Tibial nerve (tissue), 4 donors: ENCODE results near the gene TMEM62. TPM values are rescaled to one million over a fixed set of nuclear protein-coding genes. Genes with fewer than 3 reads are reported as not detected.
"Not testable (repeated sequence)": the region's sequence is repeated elsewhere in the genome, so short reads cannot be mapped to it uniquely, and the experiment has no call there.

Experiments
- DNase-seq, 2 donors: peaks; one replicate each; pipeline ENCODE4 v3.0.0-alpha.2; 2019; ENCODE audit warnings: low spot score in 2 of 2
- H3K27ac ChIP-seq, 4 donors: fragments of 200-600 bp; sonication (generic) in 3 of 4; one replicate each; pipeline ENCODE4 v1.5.1; 2017 to 2019; ENCODE audit warnings: mild to moderate bottlenecking in 1 of 4
- H3K27me3 ChIP-seq, 2 donors: fragments of 200-600 bp; sonication (generic) in 1 of 2; one replicate each; pipeline versions ENCODE4 v1.5.1 to v1.6.0; 2017 to 2019
- H3K36me3 ChIP-seq, 3 donors: fragments of 200-600 bp; sonication (generic); one replicate each; pipeline ENCODE4 v1.5.1; 2018 to 2019
- H3K4me1 ChIP-seq, 4 donors: fragments of 200-600 bp; sonication (generic) in 3 of 4; one replicate each; pipeline ENCODE4 v1.5.1; 2017 to 2019
- H3K4me3 ChIP-seq, 4 donors: fragments of 200-600 bp; sonication (generic) in 3 of 4; one replicate each; pipeline ENCODE4 v1.5.1; 2017 to 2019; ENCODE audit warnings: mild to moderate bottlenecking in 1 of 4, moderate library complexity in 1 of 4
- H3K9me3 ChIP-seq, 4 donors: fragments of 200-600 bp; sonication (generic) in 3 of 4; one replicate each; pipeline ENCODE4 v1.5.1; 2017 to 2019
- CTCF ChIP-seq, 5 experiments: fragments of 200-600 bp in 3 of 5; fragments of 450-650 bp in 2 of 5; sonication (generic) in 3 of 5; IDR thresholded peaks; one replicate each; pipeline ENCODE4 v1.5.1; 2016 to 2019; ENCODE audit warnings: antibody characterized with exemption in 5 of 5, mild to moderate bottlenecking in 3 of 5, moderate library complexity in 2 of 5
- EP300 ChIP-seq, 2 donors: sonication (generic); formaldehyde crosslinking; IDR thresholded peaks; one replicate each; pipeline ENCODE4 v1.6.1; 2017; ENCODE audit warnings: antibody characterized with exemption in 2 of 2, mild to moderate bottlenecking in 1 of 2
- POLR2A ChIP-seq, 2 donors: fragments of 450-650 bp; IDR thresholded peaks; one replicate each; pipeline ENCODE4 v1.6.1; 2017; ENCODE audit warnings: antibody characterized with exemption in 2 of 2, mild to moderate bottlenecking in 2 of 2, moderate library complexity in 2 of 2
- WGBS, 2 donors: methylation state at CpG; one replicate each; pipeline ENCODE4 v1.1.5; 2018; 5-methylcytosine and 5-hydroxymethylcytosine counted together
- total RNA-seq, 4 donors: library from RNA; depleted of rRNA; stranded (reverse); fragments of >200 nt; gene quantifications; one replicate each; pipeline ENCODE4 v1.1.0, GENCODE V29; 2016

Gene TMEM62
- total RNA-seq, 4 donors from 2014 or later: 19.5 to 49.8 (median 35.6) TPM

DNA sequence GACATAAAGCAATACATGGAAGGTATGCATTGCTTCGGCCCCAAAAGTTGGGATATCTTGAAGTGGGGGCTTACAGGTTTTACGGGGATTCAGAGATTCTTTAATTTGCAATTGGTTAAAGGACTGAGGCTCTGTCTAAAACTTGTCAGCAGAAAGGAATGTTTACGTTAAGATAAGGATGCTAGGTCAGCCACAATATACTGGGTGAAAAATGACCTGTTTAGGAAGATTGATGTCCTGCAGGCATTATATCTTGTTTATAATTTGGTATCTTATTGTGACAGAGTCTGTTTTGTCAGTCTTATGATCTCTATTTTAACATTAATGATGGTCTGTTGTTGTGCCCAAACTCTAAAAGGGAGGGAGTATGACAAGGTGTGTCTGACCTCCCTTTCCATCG, 36.5 kb downstream of the TMEM62 start:
- peaks cover 0 to 10% (median 0%) of the 10 kb centered on the region in 4 donors for H3K9me3 ChIP-seq
- no peak overlapping the region for H3K27ac ChIP-seq
- H3K4me3 ChIP-seq: no peak overlapping the region
- DNase-seq: no peak
- 89 to 91% methylated on average over 4 of the region's 4 CpGs for WGBS, 2 donors
- peaks cover 0 to 90% (median 7%) of the 10 kb centered on the region in 3 donors for H3K36me3 ChIP-seq
- no peaks in the 10 kb centered on the region for H3K27me3 ChIP-seq
- TF ChIP-seq POLR2A (IDR thresholded peaks at IDR 0.05): no peak
- no peak for TF ChIP-seq EP300 (IDR thresholded peaks at IDR 0.05)
- TF ChIP-seq CTCF (IDR thresholded peaks at IDR 0.05): no peak
- H3K4me1 ChIP-seq: no peaks in the 10 kb centered on the region

GRCh38 chr15:43175656-43176309, 42.4 kb downstream of the TMEM62 start:
- not testable (repeated sequence) for DNase-seq
- 94 to 98% methylated on average over 25 of the region's 25 CpGs for WGBS, 2 donors
- peaks cover 0 to 70% (median 10%) of the 10 kb centered on the region in 3 donors for H3K36me3 ChIP-seq

GRCh38 chr15:43177147-43177546, 43.8 kb downstream of the TMEM62 start:
- H3K27ac ChIP-seq, H3K27me3 ChIP-seq, H3K9me3 ChIP-seq, DNase-seq, H3K4me3 ChIP-seq, H3K4me1 ChIP-seq: not testable (repeated sequence)
- peaks cover 0 to 68% (median 5%) of the 10 kb centered on the region in 3 donors for H3K36me3 ChIP-seq
- WGBS, 2 donors: 94% methylated on average over 2 of the region's 2 CpGs

More at GRCh38 chr15:43175656-43176309, 42.4 kb downstream of the TMEM62 start:
- not testable (repeated sequence) for H3K27ac ChIP-seq, H3K4me1 ChIP-seq, H3K4me3 ChIP-seq, H3K27me3 ChIP-seq, H3K9me3 ChIP-seq

DNA sequence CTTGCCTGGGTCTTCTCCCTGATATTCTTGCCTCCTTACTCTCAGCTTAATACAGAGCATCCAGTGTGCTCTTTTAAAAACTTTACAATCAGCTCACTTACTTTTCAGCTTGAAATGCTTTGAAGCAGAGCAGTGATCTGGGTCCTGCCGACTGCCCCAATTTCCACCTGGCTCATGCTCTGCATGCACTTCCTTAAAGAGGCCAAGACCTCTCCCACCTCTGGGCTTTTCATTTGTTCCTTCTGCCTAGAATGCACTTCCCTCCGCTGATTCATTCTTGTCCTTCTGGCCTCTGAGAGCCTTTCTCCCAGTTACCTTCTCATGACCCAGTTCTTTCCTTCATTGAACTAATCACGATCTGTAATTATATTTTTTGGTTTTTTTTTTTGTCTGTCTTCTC, 49.9 kb downstream of the TMEM62 start:
- H3K36me3 ChIP-seq: peaks cover 0 to 35% (median 0%) of the 10 kb centered on the region in 3 donors
- H3K27ac ChIP-seq: peak overlapping the region in 1 of 4 donors; percentile 38
- DNase-seq: no peak
- no peak for TF ChIP-seq POLR2A (IDR thresholded peaks at IDR 0.05)
- TF ChIP-seq EP300 (IDR thresholded peaks at IDR 0.05): no peak
- TF ChIP-seq CTCF (IDR thresholded peaks at IDR 0.05): no peak
- WGBS, 2 donors: 58 to 62% methylated on average over 3 of the region's 3 CpGs
- H3K9me3 ChIP-seq: no peaks in the 10 kb centered on the region
- no peaks in the 10 kb centered on the region for H3K27me3 ChIP-seq
- peaks cover 0 to 30% (median 13%) of the 10 kb centered on the region in 4 donors for H3K4me1 ChIP-seq
- H3K4me3 ChIP-seq: no peak overlapping the region

DNA sequence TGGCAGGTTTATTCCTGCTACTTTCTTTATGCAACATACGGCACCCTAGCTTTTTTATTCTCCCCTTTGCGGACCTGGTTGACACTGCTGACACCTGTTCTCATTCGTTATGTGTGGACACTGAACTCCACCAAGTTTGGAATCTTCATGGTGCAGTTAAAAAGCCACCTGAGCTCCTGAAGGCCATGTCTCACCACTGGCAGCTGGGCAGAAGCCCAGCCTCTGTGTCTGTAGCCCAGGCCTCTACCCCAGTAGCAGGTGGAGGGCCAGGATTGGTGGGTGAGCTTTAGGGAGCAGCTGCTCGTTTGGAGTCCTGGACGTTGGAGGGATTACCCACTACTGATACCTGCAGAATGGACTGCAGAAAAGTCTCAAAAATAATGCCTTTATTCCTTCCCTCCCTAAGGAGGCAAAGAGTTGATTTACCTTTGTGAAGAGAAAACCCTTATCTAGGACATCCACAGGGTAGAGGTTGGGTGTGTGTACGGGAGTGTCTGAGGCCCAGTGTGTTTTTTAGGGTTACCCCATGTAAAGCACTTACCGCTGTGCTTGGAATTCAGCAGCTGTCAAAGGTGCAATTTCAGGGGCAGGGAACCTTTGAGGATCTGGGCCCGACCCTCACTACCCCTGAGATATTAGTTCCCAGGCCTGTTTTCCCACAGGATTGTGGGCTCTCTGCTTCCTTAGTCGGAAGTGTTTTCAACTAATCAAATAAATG, 51.2 kb downstream of the TMEM62 start:
- peak overlapping the region; percentile 84 to 98 (median 93) for H3K27ac ChIP-seq
- no peaks in the 10 kb centered on the region for H3K27me3 ChIP-seq
- H3K4me3 ChIP-seq: peak overlapping the region in 3 of 4 donors; percentile 81 to 93 (median 91)
- DNase-seq: no peak
- WGBS, 2 donors: 61 to 65% methylated on average over 9 of the region's 9 CpGs
- peaks cover 0 to 36% (median 14%) of the 10 kb centered on the region in 4 donors for H3K4me1 ChIP-seq
- H3K36me3 ChIP-seq: peaks cover 0 to 38% (median 3%) of the 10 kb centered on the region in 3 donors
- no peaks in the 10 kb centered on the region for H3K9me3 ChIP-seq
- no peak for TF ChIP-seq EP300 (IDR thresholded peaks at IDR 0.05)

DNA sequence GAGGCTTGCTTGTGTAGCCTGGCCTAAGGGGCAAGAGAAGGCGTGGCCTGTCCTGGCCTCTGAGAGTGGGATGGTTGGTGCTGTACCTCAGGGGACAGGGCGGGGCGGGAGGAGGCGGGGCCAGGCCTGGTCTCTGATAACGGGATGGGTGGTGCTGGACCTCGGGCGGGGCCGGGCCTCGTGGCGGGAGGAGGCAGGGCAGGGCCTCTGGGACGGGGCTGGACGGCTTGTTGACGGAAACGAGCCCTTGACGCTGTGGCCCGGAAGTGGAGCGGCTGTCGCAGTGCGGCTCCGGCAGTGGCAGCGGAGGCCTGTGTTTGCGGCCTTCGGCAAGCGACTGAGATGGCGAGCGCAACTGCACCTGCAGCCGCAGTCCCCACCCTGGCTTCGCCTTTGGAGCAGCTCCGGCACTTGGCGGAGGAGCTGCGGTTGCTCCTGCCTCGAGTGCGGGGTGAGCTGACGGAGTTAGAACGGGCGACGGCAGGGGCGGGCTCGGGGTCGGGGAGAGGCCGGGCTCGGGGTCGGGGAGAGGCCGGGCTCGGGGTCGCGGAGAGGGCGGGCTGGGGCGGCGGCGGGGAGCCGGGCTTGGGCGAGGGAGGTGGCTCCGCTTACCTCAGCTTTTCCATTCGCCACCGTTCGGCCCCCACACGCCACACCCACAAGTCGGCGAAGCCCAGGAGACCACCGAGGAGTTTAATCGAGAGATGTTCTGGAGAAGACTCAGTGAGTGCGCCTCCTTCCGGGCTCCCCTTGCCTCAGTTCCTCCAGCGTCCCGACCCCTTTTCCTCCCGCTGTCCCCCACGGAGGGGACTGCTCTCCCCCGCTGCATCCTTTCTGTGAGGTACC, 52.0 kb downstream of the TMEM62 start, which contains the start of gene CCNDBP1:
Gene CCNDBP1, plus strand, starts transcription at position 247 of the 846 bp plus-strand sequence. Its CDS starts 96 bp downstream, at position 343.
- Histone ChIP-seq H3K4me3 (peak within 1 kb of the TSS; percentile 77 to 93 (median 86)), H3K9me3 (no peaks in the 10 kb centered on the region), H3K27me3 (no peaks in the 10 kb centered on the region), H3K27ac (peak within 1 kb of the TSS; percentile 84 to 98 (median 93)), H3K36me3 (peaks cover 0 to 38% (median 5%) of the 10 kb centered on the region in 3 donors), H3K4me1 (peaks cover 0 to 44% (median 14%) of the 10 kb centered on the region in 4 donors)
- TF ChIP-seq CTCF (IDR thresholded peaks at IDR 0.05) (peak in 4 of 5 experiments; percentile 5 to 42 (median 32)), POLR2A (IDR thresholded peaks at IDR 0.05) (peak; percentile 51 to 74), EP300 (IDR thresholded peaks at IDR 0.05) (peak in 1 of 2 donors; percentile 90)
- WGBS, 2 donors: 1% methylated on average over 36 to 60 of the region's 69 CpGs
- peak; percentile 90 to 92 for DNase-seq
